Epidermal melanocyte (primary cell): Measurements from ENCODE around the gene RIF1.

ENCODE experiments used
- DNase-seq: peaks from one replicate; pipeline ENCODE4 v3.0.0; 2011; ENCODE audit warnings: low spot score; ENCODE audit not compliant: insufficient read length

RIF1 gene

GRCh38 chr2:151409601-151410484 lies at the start of gene RIF1:
TSS of gene RIF1 (plus strand) at chr2:151409902. CDS start at chr2:151410424, 522 bp downstream.
- peak; percentile 87 for DNase-seq

- no peak for DNase-seq
Observed at GRCh38 chr2:151361674-151362370, 47.9 kb upstream of the RIF1 start.

GRCh38 chr2:151363709-151364108 lies 46.0 kb upstream of the RIF1 start:
- DNase-seq, result no peak

- DNase-seq, result no peak
Observed at GRCh38 chr2:151367571-151367970, 42.1 kb upstream of the RIF1 start.

- no peak for DNase-seq
Observed at GRCh38 chr2:151374436-151374835, 35.3 kb upstream of the RIF1 start.

GRCh38 chr2:151379169-151379568 lies 30.5 kb upstream of the RIF1 start:
- no peak for DNase-seq

- no peak for DNase-seq
Observed at GRCh38 chr2:151380580-151381235, 29.0 kb upstream of the RIF1 start.

GRCh38 chr2:151381266-151381665 lies 28.4 kb upstream of the RIF1 start:
- DNase-seq, result no peak

- DNase-seq, result no peak
Observed at GRCh38 chr2:151388011-151388410, 21.7 kb upstream of the RIF1 start.

GRCh38 chr2:151391436-151391835 lies 18.3 kb upstream of the RIF1 start:
- no peak for DNase-seq

- no peak for DNase-seq
Observed at GRCh38 chr2:151394509-151394908, 15.2 kb upstream of the RIF1 start.

- DNase-seq, result no peak
Observed at GRCh38 chr2:151395509-151396374, 14.0 kb upstream of the RIF1 start.

GRCh38 chr2:151399981-151400380 lies 9.7 kb upstream of the RIF1 start:
- no peak for DNase-seq

- no peak for DNase-seq
Observed at GRCh38 chr2:151401149-151401548, 8.6 kb upstream of the RIF1 start.

GRCh38 chr2:151403914-151404313 lies 5.8 kb upstream of the RIF1 start:
- DNase-seq, result no peak

- DNase-seq, result no peak
Observed at GRCh38 chr2:151405376-151405775, 4.3 kb upstream of the RIF1 start.

- no peak for DNase-seq
Observed at GRCh38 chr2:151407281-151407680, 2.4 kb upstream of the RIF1 start.

- no peak for DNase-seq
Observed at GRCh38 chr2:151408788-151409600, 708 bp upstream of the RIF1 start.

- DNase-seq, result no peak
Observed at GRCh38 chr2:151410485-151410834, 758 bp downstream of the RIF1 start.

- no peak for DNase-seq
Observed at GRCh38 chr2:151417650-151418049, 7.9 kb downstream of the RIF1 start.
